ENCODE data around the gene ZNF532. TPM values are rescaled to one million over a fixed set of nuclear protein-coding genes. Genes with fewer than 3 reads are reported as not detected.

Gene ZNF532
- total RNA-seq, 1 experiment from 2014 or later, result 118 TPM

GRCh38 chr18:58941426-58942099 is 76.9 kb downstream of the ZNF532 start:
- POLR2A ChIA-PET (ENCODE audit: low non-redundant PET), result interaction anchor here (0.6 kb wide), 1 partner anchor 159 kb away, joined by 10 read pairs; no protein-coding TSS in a partner anchor
- CTCF ChIA-PET, result no interaction called here
- H3K4me1 ChIP-seq (ENCODE audit: insufficient read depth, low read length, poor library complexity, severe bottlenecking), result peaks cover 82% of the 10 kb centered on the region
- no peak for TF ChIP-seq EZH2 (IDR thresholded peaks at IDR 0.05; ENCODE audit: borderline replicate concordance, low read depth, low read length, poor library complexity, severe bottlenecking)
- no peak for TF ChIP-seq CTCF (conservative IDR thresholded peaks at IDR 0.05; ENCODE audit: low read depth, low read length)
- H3K36me3 ChIP-seq (ENCODE audit: insufficient read depth, low read length, poor library complexity, severe bottlenecking), result peaks cover 25% of the 10 kb centered on the region
- H3K27me3 ChIP-seq (replicated peaks; ENCODE audit: insufficient read depth, low read depth, low read length, poor library complexity), result no peaks in the 10 kb centered on the region
- BruUV-seq (replicated peaks), result no TSS peak
- DNase-seq (ENCODE audit: low spot score), result no peak
- H3K4me3 ChIP-seq (ENCODE audit: low read depth, low read length, poor library complexity, severe bottlenecking), result no peak overlapping the region
- intact Hi-C loops (cut with micrococcal nuclease; ENCODE audit: unreplicated experiment), result loop anchor here (2.0 to 5.0 kb wide), 3 partner anchors 56 to 159 kb away; no protein-coding TSS in a partner anchor
- peak overlapping the region; percentile 87 for H3K27ac ChIP-seq (ENCODE audit: low read depth, low read length, poor library complexity, severe bottlenecking)
- H3K9me3 ChIP-seq (ENCODE audit: low read depth, low read length, poor library complexity, severe bottlenecking), result no peaks in the 10 kb centered on the region

GRCh38 chr18:58943896-58944295 is 79.2 kb downstream of the ZNF532 start:
- Histone ChIP-seq H3K36me3 (ENCODE audit: insufficient read depth, low read length, poor library complexity, severe bottlenecking) (peaks cover 30% of the 10 kb centered on the region), H3K9me3 (ENCODE audit: low read depth, low read length, poor library complexity, severe bottlenecking) (no peaks in the 10 kb centered on the region), H3K4me1 (ENCODE audit: insufficient read depth, low read length, poor library complexity, severe bottlenecking) (peaks cover 75% of the 10 kb centered on the region), H3K27me3 (replicated peaks; ENCODE audit: insufficient read depth, low read depth, low read length, poor library complexity) (no peaks in the 10 kb centered on the region), H3K27ac (ENCODE audit: low read depth, low read length, poor library complexity, severe bottlenecking) (peak overlapping the region; percentile 97), H3K4me3 (ENCODE audit: low read depth, low read length, poor library complexity, severe bottlenecking) (no peak overlapping the region)
- ChIA-PET CTCF (no interaction called here), POLR2A (ENCODE audit: low non-redundant PET) (no interaction called here)
- TF ChIP-seq CTCF (conservative IDR thresholded peaks at IDR 0.05; ENCODE audit: low read depth, low read length) (no peak), EZH2 (IDR thresholded peaks at IDR 0.05; ENCODE audit: borderline replicate concordance, low read depth, low read length, poor library complexity, severe bottlenecking) (no peak)
- BruUV-seq (replicated peaks), result no TSS peak
- DNase-seq (ENCODE audit: low spot score), result no peak
- intact Hi-C loops (cut with micrococcal nuclease; ENCODE audit: unreplicated experiment), result loop anchor here (2.0 to 5.0 kb wide), 3 partner anchors 53 to 162 kb away; no protein-coding TSS in a partner anchor

DNA sequence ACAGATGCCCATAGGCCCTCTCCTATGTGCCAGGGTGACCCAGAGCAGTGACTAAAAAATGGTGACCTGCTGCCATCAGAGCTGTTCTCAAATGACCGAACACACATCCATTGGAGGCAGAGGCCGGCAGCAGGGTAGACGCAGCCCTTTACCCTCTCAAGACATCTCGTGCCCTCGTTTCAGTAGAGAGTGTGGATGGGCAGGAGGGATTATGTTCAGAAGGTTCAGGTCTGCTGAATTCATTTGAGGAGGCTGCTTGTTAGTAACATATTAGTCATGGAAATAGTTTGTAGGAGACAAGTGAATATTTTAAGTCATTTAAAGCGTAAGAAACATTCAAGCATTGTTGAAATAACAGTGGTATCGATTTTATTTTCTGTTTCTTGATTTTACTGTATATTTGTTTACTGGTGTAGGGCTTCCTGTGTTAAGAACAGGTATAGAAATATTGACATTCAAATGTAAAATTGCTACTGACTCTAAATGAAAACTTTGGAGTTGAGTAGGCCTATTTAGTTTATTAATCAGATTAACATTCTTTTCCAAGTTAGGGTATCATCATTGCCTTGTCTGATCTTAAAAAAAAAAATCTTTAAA is 82.6 kb downstream of the ZNF532 start:
- Histone ChIP-seq H3K27me3 (replicated peaks; ENCODE audit: insufficient read depth, low read depth, low read length, poor library complexity) (no peaks in the 10 kb centered on the region), H3K4me3 (ENCODE audit: low read depth, low read length, poor library complexity, severe bottlenecking) (no peak overlapping the region), H3K27ac (ENCODE audit: low read depth, low read length, poor library complexity, severe bottlenecking) (peak overlapping the region; percentile 97), H3K36me3 (ENCODE audit: insufficient read depth, low read length, poor library complexity, severe bottlenecking) (peaks cover 27% of the 10 kb centered on the region), H3K4me1 (ENCODE audit: insufficient read depth, low read length, poor library complexity, severe bottlenecking) (peaks cover 73% of the 10 kb centered on the region), H3K9me3 (ENCODE audit: low read depth, low read length, poor library complexity, severe bottlenecking) (no peaks in the 10 kb centered on the region)
- BruUV-seq (replicated peaks), result no TSS peak
- no peak for TF ChIP-seq EZH2 (IDR thresholded peaks at IDR 0.05; ENCODE audit: borderline replicate concordance, low read depth, low read length, poor library complexity, severe bottlenecking)
- no peak for TF ChIP-seq CTCF (conservative IDR thresholded peaks at IDR 0.05; ENCODE audit: low read depth, low read length)
- ChIA-PET CTCF (no interaction called here), POLR2A (ENCODE audit: low non-redundant PET) (no interaction called here)
- DNase-seq (ENCODE audit: low spot score), result no peak
- intact Hi-C loops (cut with micrococcal nuclease; ENCODE audit: unreplicated experiment), result no loop called here
